ENCODE results near the gene MAP3K3. TPM values are rescaled to one million over a fixed set of nuclear protein-coding genes. Genes with fewer than 3 reads are reported as not detected.

The MAP3K3 gene
- total RNA-seq, 2 experiments from 2014 or later = 75.8 to 78.1 TPM

- TF ChIP-seq CTCF (IDR thresholded peaks at IDR 0.05) = no peak
- CTCF ChIA-PET = interaction anchor here (3.2 kb wide), 1 partner anchor 25 kb away, joined by 12 read pairs; no protein-coding TSS in a partner anchor
- Histone ChIP-seq H3K36me3 (ENCODE audit: insufficient read depth, low read length) (no peaks in the 10 kb centered on the region), H3K4me1 (ENCODE audit: insufficient read depth, low read length) (peaks cover 10% of the 10 kb centered on the region), H3K9me3 (ENCODE audit: control insufficient read depth in 1 of 2, insufficient read depth in 1 of 2, low read length in 2 of 2) (no peaks in the 10 kb centered on the region), H3K4me3 (ENCODE audit: low read length) (no peak overlapping the region), H3K27ac (ENCODE audit: low read depth in 1 of 2, low read length in 2 of 2) (no peak overlapping the region), H3K27me3 (ENCODE audit: control insufficient read depth in 1 of 2, insufficient read depth in 2 of 2, low read length in 2 of 2) (no peaks in the 10 kb centered on the region)
- intact Hi-C loops (cut with DNase I, micrococcal nuclease) = no loop called here
- ATAC-seq (ENCODE audit: poor library complexity) (no peak), DNase-seq (no peak)
- Mint-ChIP-seq H3K27ac (no peak overlapping the region), H3K4me1 (ENCODE audit: low read depth) (peaks cover 28% of the 10 kb centered on the region), H3K9me3 (no peaks in the 10 kb centered on the region), H3K27me3 (no peaks in the 10 kb centered on the region), H3K36me3 (ENCODE audit: low read depth) (peaks cover 5% of the 10 kb centered on the region), H3K4me3 (no peak overlapping the region)
- POLR2A ChIA-PET = interaction anchor here (1.3 to 2.5 kb wide), 3 partner anchors 35 to 71 kb away, joined by 3 to 11 read pairs (median 6); partner anchors contain the start of gene LIMD2
Observed at GRCh38 chr17:63735691-63736090, 113.5 kb downstream of the MAP3K3 start.

DNA sequence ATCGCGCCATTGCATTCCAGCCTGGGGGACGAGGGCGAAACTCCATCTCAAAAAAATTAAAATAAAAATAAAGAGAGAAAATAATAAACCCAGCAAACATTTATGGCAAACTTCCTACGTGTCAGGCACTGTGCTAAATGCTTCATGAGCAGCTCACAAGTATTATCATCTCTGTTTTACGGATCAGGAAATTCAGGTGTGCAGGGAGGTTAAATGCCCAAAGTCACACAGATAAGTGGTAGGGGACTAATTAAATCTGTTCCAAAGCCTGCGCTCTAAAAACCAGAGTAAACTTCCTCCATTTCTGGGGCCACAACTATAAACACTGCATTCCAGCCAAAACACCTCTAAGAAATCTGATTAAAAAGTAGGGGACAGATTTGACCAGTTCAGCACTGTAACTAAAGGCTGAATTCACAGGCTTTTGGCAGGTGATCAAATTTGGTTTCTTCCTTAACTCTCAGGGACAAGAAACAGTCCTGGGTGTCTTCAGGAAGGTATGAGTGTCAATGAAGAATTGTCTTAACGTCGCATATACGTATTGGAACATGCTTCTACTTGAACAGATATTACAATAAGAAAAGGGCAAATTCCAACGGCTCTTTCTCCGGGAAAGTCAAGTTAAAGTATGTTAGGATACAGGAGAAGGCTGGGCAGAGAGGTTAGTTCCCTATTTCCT, 118.4 kb downstream of the MAP3K3 start:
- ATAC-seq (ENCODE audit: poor library complexity) = no peak
- H3K9me3 Mint-ChIP-seq = no peaks in the 10 kb centered on the region
- Histone ChIP-seq H3K27me3 (ENCODE audit: control insufficient read depth in 1 of 2, insufficient read depth in 2 of 2, low read length in 2 of 2) (no peaks in the 10 kb centered on the region), H3K4me1 (ENCODE audit: insufficient read depth, low read length) (peaks cover 33% of the 10 kb centered on the region), H3K4me3 (ENCODE audit: low read length) (peak overlapping the region; percentile 95), H3K36me3 (ENCODE audit: insufficient read depth, low read length) (peaks cover 2% of the 10 kb centered on the region), H3K9me3 (ENCODE audit: control insufficient read depth in 1 of 2, insufficient read depth in 1 of 2, low read length in 2 of 2) (no peaks in the 10 kb centered on the region), H3K27ac (ENCODE audit: low read depth in 1 of 2, low read length in 2 of 2) (peak overlapping the region; percentile 94)
- TF ChIP-seq CTCF (IDR thresholded peaks at IDR 0.05) = no peak
- H3K36me3 Mint-ChIP-seq (ENCODE audit: low read depth) = peaks cover 15% of the 10 kb centered on the region
- H3K27me3 Mint-ChIP-seq = no peaks in the 10 kb centered on the region
- POLR2A ChIA-PET = interaction anchor here (0.6 to 6.8 kb wide), 9 partner anchors 8 to 390 kb away, joined by 3 to 212 read pairs (median 4); partner anchors contain the start of genes CCDC47, DDX42 and LIMD2
- intact Hi-C loops (cut with DNase I, micrococcal nuclease) = loop anchor here (1.0 to 10.0 kb wide), 5 partner anchors 32 to 524 kb away; partner anchors contain the start of genes CCDC47 (in 1 of the 2), MAP3K3 (in 1 of the 2), SMARCD2 (in 1 of the 2) and TEX2 (in 1 of the 2)
- CTCF ChIA-PET = interaction anchor here (1.1 to 1.6 kb wide), 2 partner anchors 30 to 42 kb away, joined by 3 to 4 read pairs; no protein-coding TSS in a partner anchor
- H3K27ac Mint-ChIP-seq = peak overlapping the region; percentile 91
- DNase-seq = peak in 1 of 14 experiments; percentile 38
- H3K4me3 Mint-ChIP-seq = peak overlapping the region; percentile 93
- peaks cover 24% of the 10 kb centered on the region for H3K4me1 Mint-ChIP-seq (ENCODE audit: low read depth)

- Histone ChIP-seq H3K9me3 (ENCODE audit: control insufficient read depth in 1 of 2, insufficient read depth in 1 of 2, low read length in 2 of 2) (no peaks in the 10 kb centered on the region), H3K4me1 (ENCODE audit: insufficient read depth, low read length) (peaks cover 33% of the 10 kb centered on the region), H3K4me3 (ENCODE audit: low read length) (peak overlapping the region; percentile 95), H3K27me3 (ENCODE audit: control insufficient read depth in 1 of 2, insufficient read depth in 2 of 2, low read length in 2 of 2) (no peaks in the 10 kb centered on the region), H3K36me3 (ENCODE audit: insufficient read depth, low read length) (peaks cover 6% of the 10 kb centered on the region), H3K27ac (ENCODE audit: low read depth in 1 of 2, low read length in 2 of 2) (peak overlapping the region; percentile 94)
- intact Hi-C loops (cut with DNase I, micrococcal nuclease) = loop anchor here (1.0 to 10.0 kb wide), 5 partner anchors 32 to 524 kb away; partner anchors contain the start of genes CCDC47 (in 1 of the 2), MAP3K3 (in 1 of the 2), SMARCD2 (in 1 of the 2) and TEX2 (in 1 of the 2)
- Mint-ChIP-seq H3K4me3 (peak overlapping the region; percentile 93), H3K27me3 (no peaks in the 10 kb centered on the region), H3K27ac (peak overlapping the region; percentile 91), H3K4me1 (ENCODE audit: low read depth) (peaks cover 24% of the 10 kb centered on the region), H3K9me3 (no peaks in the 10 kb centered on the region), H3K36me3 (ENCODE audit: low read depth) (peaks cover 19% of the 10 kb centered on the region)
- ATAC-seq (ENCODE audit: poor library complexity) (no peak), DNase-seq (no peak)
- POLR2A ChIA-PET = interaction anchor here (0.6 to 6.8 kb wide), 9 partner anchors 9 to 389 kb away, joined by 3 to 212 read pairs (median 4); partner anchors contain the start of genes CCDC47, DDX42 and LIMD2
- no peak for TF ChIP-seq CTCF (IDR thresholded peaks at IDR 0.05)
- CTCF ChIA-PET = interaction anchor here (1.1 to 1.6 kb wide), 2 partner anchors 31 to 43 kb away, joined by 3 to 4 read pairs; no protein-coding TSS in a partner anchor
Observed at GRCh38 chr17:63741143-63741407, 118.9 kb downstream of the MAP3K3 start.

Measured in CD4-positive, alpha-beta T cell (primary cell).